Bronchial epithelial cell (primary cell): Measurements from ENCODE around the gene TMPRSS15. TPM values are rescaled to one million over a fixed set of nuclear protein-coding genes. Genes with fewer than 3 reads are reported as not detected.

Source experiments
- DNase-seq: peaks from one replicate; pipeline ENCODE4 v3.0.0-alpha.2; 2010; ENCODE audit warnings: low read depth
- FAIRE-seq: peaks from 2 replicates; lab custom pipeline; 2011; peaks lifted over from hg19 to GRCh38; lab: Jason Lieb, UNC
- H3K27me3 ChIP-seq: 2 replicates; pipeline ENCODE4 v1.5.1; 2011; ENCODE audit warnings: low read length; ENCODE audit not compliant: control insufficient read depth, insufficient read depth
- H3K36me3 ChIP-seq: 2 replicates; pipeline ENCODE4 v1.5.1; 2011; ENCODE audit warnings: low read length; ENCODE audit not compliant: control insufficient read depth, insufficient read depth
- H3K4me3 ChIP-seq: 2 replicates; pipeline ENCODE4 v1.5.1; 2011; ENCODE audit warnings: mild to moderate bottlenecking, low read depth, low read length, control low read depth
- total RNA-seq: library from RNA; depleted of rRNA; stranded (reverse); fragments of >200 nt; gene quantifications from 2 replicates; pipeline ENCODE4 v1.2.1, GENCODE V29; 2014
- TF ChIP-seq, protein P1 (sequence below): IDR thresholded peaks from 2 replicates; pipeline ENCODE4 v1.5.1; 2011; ENCODE audit warnings: mild to moderate bottlenecking, moderate library complexity, low read length, control low read depth, inconsistent platforms; ENCODE audit not compliant: insufficient read depth, severe bottlenecking

Gene TMPRSS15
- total RNA-seq, 1 donor from 2014 or later: not detected

DNA sequence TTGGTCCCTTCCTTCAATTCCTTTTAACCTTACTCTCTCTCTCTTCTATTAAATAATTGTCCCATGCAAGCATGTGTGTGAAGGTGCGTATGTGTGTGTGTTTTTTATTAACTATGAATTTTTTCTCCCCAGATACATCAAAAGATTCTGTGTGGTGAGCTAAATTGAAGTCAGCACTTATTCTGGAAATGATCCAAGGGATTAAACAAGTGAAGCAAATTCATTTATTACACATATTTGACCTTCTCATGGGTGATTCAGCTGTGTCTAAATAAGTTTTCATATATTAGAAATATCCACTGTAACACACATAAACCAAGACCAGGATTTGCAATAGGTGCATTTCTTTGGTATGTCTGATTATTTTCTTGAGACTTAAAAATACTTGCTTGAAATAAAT is 134.7 kb downstream of the TMPRSS15 start:
- Histone ChIP-seq H3K27me3 (no peaks in the 10 kb centered on the region), H3K36me3 (no peaks in the 10 kb centered on the region), H3K4me3 (no peak overlapping the region)
- no peak for FAIRE-seq
- TF ChIP-seq, protein P1, sequence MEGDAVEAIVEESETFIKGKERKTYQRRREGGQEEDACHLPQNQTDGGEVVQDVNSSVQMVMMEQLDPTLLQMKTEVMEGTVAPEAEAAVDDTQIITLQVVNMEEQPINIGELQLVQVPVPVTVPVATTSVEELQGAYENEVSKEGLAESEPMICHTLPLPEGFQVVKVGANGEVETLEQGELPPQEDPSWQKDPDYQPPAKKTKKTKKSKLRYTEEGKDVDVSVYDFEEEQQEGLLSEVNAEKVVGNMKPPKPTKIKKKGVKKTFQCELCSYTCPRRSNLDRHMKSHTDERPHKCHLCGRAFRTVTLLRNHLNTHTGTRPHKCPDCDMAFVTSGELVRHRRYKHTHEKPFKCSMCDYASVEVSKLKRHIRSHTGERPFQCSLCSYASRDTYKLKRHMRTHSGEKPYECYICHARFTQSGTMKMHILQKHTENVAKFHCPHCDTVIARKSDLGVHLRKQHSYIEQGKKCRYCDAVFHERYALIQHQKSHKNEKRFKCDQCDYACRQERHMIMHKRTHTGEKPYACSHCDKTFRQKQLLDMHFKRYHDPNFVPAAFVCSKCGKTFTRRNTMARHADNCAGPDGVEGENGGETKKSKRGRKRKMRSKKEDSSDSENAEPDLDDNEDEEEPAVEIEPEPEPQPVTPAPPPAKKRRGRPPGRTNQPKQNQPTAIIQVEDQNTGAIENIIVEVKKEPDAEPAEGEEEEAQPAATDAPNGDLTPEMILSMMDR: no peak
- DNase-seq: no peak

DNA sequence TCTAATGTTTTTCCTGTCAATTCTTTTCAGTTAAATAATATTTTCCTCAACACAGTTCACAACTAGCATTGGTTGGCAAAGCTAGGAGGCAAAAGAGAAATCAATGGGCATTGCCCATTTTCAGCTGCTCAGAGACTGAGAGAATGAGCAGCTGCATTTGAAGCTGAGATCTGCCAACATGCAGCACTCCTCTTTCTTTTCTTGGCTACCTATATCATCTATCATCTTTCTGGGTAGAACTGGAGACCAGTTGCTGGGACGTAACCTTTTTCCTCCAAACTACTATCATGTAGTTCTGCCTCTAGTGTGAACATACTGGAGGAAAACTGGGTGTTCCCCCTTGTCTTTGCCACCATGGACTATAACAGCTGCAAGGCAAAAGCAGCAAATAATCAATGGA is 136.1 kb downstream of the TMPRSS15 start:
- FAIRE-seq: no peak
- TF ChIP-seq, protein P1: no peak

DNA sequence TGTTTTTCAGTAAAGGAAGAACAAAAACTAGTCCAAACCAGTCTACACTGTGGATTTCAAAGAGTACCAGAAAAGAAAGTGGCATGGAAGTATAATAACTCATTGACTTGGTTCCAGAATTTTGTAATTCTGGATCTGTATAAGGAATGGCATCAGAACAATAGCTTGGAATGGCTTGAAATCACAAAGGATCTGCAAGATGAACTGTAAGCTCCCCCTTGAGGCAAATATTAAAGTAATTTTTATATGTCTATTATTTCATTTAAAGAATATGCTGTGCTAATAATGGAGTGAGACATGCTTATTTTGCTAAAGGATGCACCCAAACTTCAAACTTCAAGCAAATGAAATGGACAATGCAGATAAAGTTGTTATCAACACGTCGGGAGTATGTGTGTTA is 137.6 kb downstream of the TMPRSS15 start:
- DNase-seq: no peak
- FAIRE-seq: no peak
- TF ChIP-seq, protein P1: no peak
- Histone ChIP-seq H3K27me3 (no peaks in the 10 kb centered on the region), H3K4me3 (no peak overlapping the region), H3K36me3 (no peaks in the 10 kb centered on the region)

More for the DNA sequence above, 136.1 kb downstream of the TMPRSS15 start:
- no peak for DNase-seq
- Histone ChIP-seq H3K36me3 (no peaks in the 10 kb centered on the region), H3K4me3 (no peak overlapping the region), H3K27me3 (no peaks in the 10 kb centered on the region)

DNA sequence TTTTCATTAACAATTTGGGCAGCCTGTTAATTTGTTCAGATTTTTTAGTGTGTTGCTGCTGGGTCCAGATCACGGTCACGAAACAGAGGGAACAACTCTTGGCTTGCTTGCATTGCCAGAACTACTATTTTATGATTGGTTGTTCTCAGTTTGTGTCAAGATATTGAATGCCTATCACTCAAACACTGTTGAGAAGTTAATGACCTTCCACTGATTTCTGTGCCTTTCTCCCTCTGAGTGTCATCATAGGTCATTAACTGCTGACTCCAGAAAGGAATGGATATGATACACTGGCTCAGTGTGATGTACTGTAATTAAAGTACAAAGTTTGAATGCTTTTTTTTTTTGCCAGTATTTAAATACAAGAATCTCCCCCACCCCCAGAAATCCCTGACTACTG is 149.8 kb downstream of the TMPRSS15 start:
- TF ChIP-seq, protein P1: no peak
- FAIRE-seq: no peak

DNA sequence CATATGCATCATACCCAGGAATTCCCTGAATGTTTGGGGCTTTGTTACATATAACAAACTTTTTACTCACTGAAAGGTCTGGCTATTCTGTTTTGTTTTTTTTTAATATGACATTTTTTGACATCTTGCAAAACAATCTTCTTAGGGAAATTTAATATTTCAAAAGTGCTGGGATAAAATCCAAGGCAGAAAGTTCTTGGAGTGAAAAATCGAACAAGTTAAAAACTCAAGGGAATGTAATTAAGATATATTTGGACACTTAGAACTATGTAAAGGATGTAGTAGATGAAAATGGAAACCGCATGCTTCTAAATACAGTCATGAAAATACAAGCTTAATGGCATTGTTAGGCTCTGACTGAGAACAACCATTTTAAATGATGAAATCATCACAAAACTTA is 150.4 kb downstream of the TMPRSS15 start:
- no peak for FAIRE-seq
- H3K27me3 ChIP-seq: no peaks in the 10 kb centered on the region

More for the DNA sequence above, 149.8 kb downstream of the TMPRSS15 start:
- Histone ChIP-seq H3K27me3 (no peaks in the 10 kb centered on the region), H3K36me3 (no peaks in the 10 kb centered on the region), H3K4me3 (no peak overlapping the region)
- DNase-seq: no peak

More for the DNA sequence above, 150.4 kb downstream of the TMPRSS15 start:
- TF ChIP-seq, protein P1: no peak
- no peak for DNase-seq
- Histone ChIP-seq H3K36me3 (no peaks in the 10 kb centered on the region), H3K4me3 (no peak overlapping the region)
